Endothelial cell of umbilical vein (primary cell): ENCODE data around the gene ARHGEF19.

Source experiments
- CTCF ChIP-seq, 2 donors: IDR thresholded peaks; 1 replicate in 1 of 2; 2 replicates in 1 of 2; pipeline ENCODE4 v1.5.1; 2011; ENCODE audit warnings: low read length in 2 of 2, mild to moderate bottlenecking in 2 of 2, moderate library complexity in 2 of 2, control low read depth in 1 of 2, inconsistent platforms in 1 of 2, low read depth in 1 of 2; ENCODE audit not compliant: insufficient read depth in 1 of 2; ENCODE audit errors: extremely low read depth in 1 of 2
- EZH2 ChIP-seq: IDR thresholded peaks from 2 replicates; pipeline ENCODE4 v1.6.1; 2012; ENCODE audit warnings: borderline replicate concordance, low read depth, mild to moderate bottlenecking, moderate library complexity, low read length, inconsistent platforms; ENCODE audit not compliant: severe bottlenecking
- FOS ChIP-seq: IDR thresholded peaks from 2 replicates; pipeline ENCODE4 v1.6.1; 2011; ENCODE audit warnings: mild to moderate bottlenecking, low read length, moderate library complexity, borderline replicate concordance; ENCODE audit not compliant: insufficient read depth
- JUN ChIP-seq: IDR thresholded peaks from 2 replicates; pipeline ENCODE4 v1.6.1; 2011; ENCODE audit warnings: borderline replicate concordance, low read depth; ENCODE audit not compliant: insufficient read length, insufficient read depth
- MAX ChIP-seq: IDR thresholded peaks from 2 replicates; pipeline ENCODE4 v1.6.1; 2011; ENCODE audit not compliant: insufficient read depth, insufficient read length
- POLR2A ChIP-seq: IDR thresholded peaks from 2 replicates; pipeline ENCODE4 v1.6.1; 2012; ENCODE audit warnings: low read depth, mild to moderate bottlenecking, control low read depth, low read length
- POLR2AphosphoS5 ChIP-seq: IDR thresholded peaks from 2 replicates; pipeline ENCODE4 v1.6.1; 2012; ENCODE audit warnings: low read depth, mild to moderate bottlenecking, control low read depth, low read length, moderate library complexity; ENCODE audit not compliant: insufficient read depth

- TF ChIP-seq POLR2A (no peak), CTCF (IDR thresholded peaks at IDR 0.05; ENCODE audit: extremely low read depth in 1 of 2, insufficient read depth in 1 of 2, low read depth in 1 of 2, low read length in 2 of 2) (no peak), POLR2AphosphoS5 (no peak), EZH2 (no peak), MAX (no peak), JUN (no peak), FOS (no peak)
These were observed 37.4 kb downstream of the ARHGEF19 start for GRCh38 chr1:16174886-16175598.
